ENCODE measurements around the gene GAP43.

Gene GAP43

GRCh38 chr3:115658032-115658336 is 34.7 kb downstream of the GAP43 start:
- H3K4me3 ChIP-seq (ENCODE audit: low read depth, low read length) = peak overlapping the region; percentile 76
- no peak for TF ChIP-seq MAX (IDR thresholded peaks at IDR 0.05; ENCODE audit: low read depth, low read length)
- no peak for TF ChIP-seq CTCF (IDR thresholded peaks at IDR 0.05; ENCODE audit: low read depth, low read length)
- no peak for TF ChIP-seq POLR2A (IDR thresholded peaks at IDR 0.05; ENCODE audit: extremely low read depth, insufficient read length)
- TF ChIP-seq MYC (IDR thresholded peaks at IDR 0.05; ENCODE audit: low read depth, low read length) = no peak
- DNase-seq (ENCODE audit: low read depth) = no peak

- DNase-seq (ENCODE audit: low read depth) = peak; percentile 95
- H3K4me3 ChIP-seq (ENCODE audit: low read depth, low read length) = peak overlapping the region; percentile 76
These were observed 35.2 kb downstream of the GAP43 start for GRCh38 chr3:115658337-115659181.

GRCh38 chr3:115659253-115660220 is 36.2 kb downstream of the GAP43 start:
- peak overlapping the region; percentile 55 for H3K4me3 ChIP-seq (ENCODE audit: low read depth, low read length)
- peak; percentile 34; the same call in 1 of the 2 replicates for TF ChIP-seq MAX (IDR thresholded peaks at IDR 0.05; ENCODE audit: low read depth, low read length)
- no peak for TF ChIP-seq CTCF (IDR thresholded peaks at IDR 0.05; ENCODE audit: low read depth, low read length)
- no peak for DNase-seq (ENCODE audit: low read depth)

More at GRCh38 chr3:115658337-115659181, 35.2 kb downstream of the GAP43 start:
- no peak for TF ChIP-seq MAX (IDR thresholded peaks at IDR 0.05; ENCODE audit: low read depth, low read length)
- peak; percentile 47 for TF ChIP-seq POLR2A (IDR thresholded peaks at IDR 0.05; ENCODE audit: extremely low read depth, insufficient read length)

- no peak overlapping the region for H3K4me3 ChIP-seq (ENCODE audit: low read depth, low read length)
- peak; percentile 24 for DNase-seq (ENCODE audit: low read depth)
- TF ChIP-seq MYC (IDR thresholded peaks at IDR 0.05; ENCODE audit: low read depth, low read length) (no peak), MAX (IDR thresholded peaks at IDR 0.05; ENCODE audit: low read depth, low read length) (no peak), CTCF (IDR thresholded peaks at IDR 0.05; ENCODE audit: low read depth, low read length) (no peak), POLR2A (IDR thresholded peaks at IDR 0.05; ENCODE audit: extremely low read depth, insufficient read length) (no peak)
These were observed 37.5 kb downstream of the GAP43 start for GRCh38 chr3:115660646-115661337.

- TF ChIP-seq CTCF (IDR thresholded peaks at IDR 0.05; ENCODE audit: low read depth, low read length) (no peak), MYC (IDR thresholded peaks at IDR 0.05; ENCODE audit: low read depth, low read length) (no peak), POLR2A (IDR thresholded peaks at IDR 0.05; ENCODE audit: extremely low read depth, insufficient read length) (no peak), MAX (IDR thresholded peaks at IDR 0.05; ENCODE audit: low read depth, low read length) (no peak)
- no peak overlapping the region for H3K4me3 ChIP-seq (ENCODE audit: low read depth, low read length)
- DNase-seq (ENCODE audit: low read depth) = no peak
These were observed 39.0 kb downstream of the GAP43 start for GRCh38 chr3:115662356-115662755.
